Lower leg skin (tissue), 3 donors: ENCODE results near the gene ITPRID1.

Source experiments
- POLR2A ChIP-seq, 2 donors: fragments of 450-650 bp; IDR thresholded peaks; one replicate each; pipeline ENCODE4 v1.6.1; 2016 to 2017; ENCODE audit warnings: antibody characterized with exemption in 2 of 2, mild to moderate bottlenecking in 1 of 2, moderate library complexity in 1 of 2
- TF ChIP-seq, protein P1 (sequence below), 3 donors: fragments of 450-650 bp; IDR thresholded peaks; one replicate each; pipeline ENCODE4 v1.5.1; 2016; ENCODE audit warnings: antibody characterized with exemption in 3 of 3, mild to moderate bottlenecking in 3 of 3, moderate library complexity in 2 of 3

DNA sequence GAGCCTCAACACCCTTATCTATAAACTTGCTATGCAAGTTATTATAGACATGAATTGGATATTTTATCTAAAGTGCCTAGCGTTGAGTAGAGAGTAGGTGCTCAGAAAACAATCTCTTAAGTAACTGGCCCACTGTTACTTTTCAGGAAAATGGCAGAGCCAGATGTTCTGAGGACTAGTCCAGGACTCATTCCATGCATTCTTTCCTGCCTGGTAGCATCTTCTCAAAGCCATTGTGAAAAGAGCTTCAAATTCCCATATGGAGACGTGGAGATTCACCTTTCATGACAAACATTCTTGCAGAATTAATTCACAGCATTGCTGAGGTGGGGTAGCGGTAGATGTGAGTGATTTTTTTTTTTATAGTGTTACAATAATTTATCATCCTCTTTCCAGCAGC, 35.9 kb upstream of the ITPRID1 start:
- no peak for TF ChIP-seq POLR2A (IDR thresholded peaks at IDR 0.05)
- TF ChIP-seq, protein P1, sequence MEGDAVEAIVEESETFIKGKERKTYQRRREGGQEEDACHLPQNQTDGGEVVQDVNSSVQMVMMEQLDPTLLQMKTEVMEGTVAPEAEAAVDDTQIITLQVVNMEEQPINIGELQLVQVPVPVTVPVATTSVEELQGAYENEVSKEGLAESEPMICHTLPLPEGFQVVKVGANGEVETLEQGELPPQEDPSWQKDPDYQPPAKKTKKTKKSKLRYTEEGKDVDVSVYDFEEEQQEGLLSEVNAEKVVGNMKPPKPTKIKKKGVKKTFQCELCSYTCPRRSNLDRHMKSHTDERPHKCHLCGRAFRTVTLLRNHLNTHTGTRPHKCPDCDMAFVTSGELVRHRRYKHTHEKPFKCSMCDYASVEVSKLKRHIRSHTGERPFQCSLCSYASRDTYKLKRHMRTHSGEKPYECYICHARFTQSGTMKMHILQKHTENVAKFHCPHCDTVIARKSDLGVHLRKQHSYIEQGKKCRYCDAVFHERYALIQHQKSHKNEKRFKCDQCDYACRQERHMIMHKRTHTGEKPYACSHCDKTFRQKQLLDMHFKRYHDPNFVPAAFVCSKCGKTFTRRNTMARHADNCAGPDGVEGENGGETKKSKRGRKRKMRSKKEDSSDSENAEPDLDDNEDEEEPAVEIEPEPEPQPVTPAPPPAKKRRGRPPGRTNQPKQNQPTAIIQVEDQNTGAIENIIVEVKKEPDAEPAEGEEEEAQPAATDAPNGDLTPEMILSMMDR (IDR thresholded peaks at IDR 0.05) = no peak
